Brain microvascular endothelial cell (primary cell): ENCODE results near the gene PIGL.

ENCODE experiments used
- DNase-seq: peaks from one replicate; pipeline ENCODE4 v3.0.0-alpha.2; 2020
- H3K27ac ChIP-seq: fragments of 250-450 bp; sonication (Bioruptor Pico); 2 replicates; pipeline ENCODE4 v1.5.1; 2020; ENCODE audit warnings: mild to moderate bottlenecking, moderate library complexity
- H3K27me3 ChIP-seq: fragments of 250-450 bp; sonication (Bioruptor Pico); replicated peaks from 2 replicates; pipeline ENCODE4 v1.5.1; 2020; ENCODE audit warnings: mild to moderate bottlenecking
- H3K36me3 ChIP-seq: fragments of 250-450 bp; sonication (Bioruptor Pico); replicated peaks from 2 replicates; pipeline ENCODE4 v1.5.1; 2020; ENCODE audit warnings: mild to moderate bottlenecking
- H3K4me3 ChIP-seq: 2 replicates; pipeline ENCODE4 v1.5.1; 2011; ENCODE audit warnings: low read depth, mild to moderate bottlenecking, control low read depth, low read length, moderate library complexity
- CTCF ChIP-seq: IDR thresholded peaks from 2 replicates; pipeline ENCODE4 v1.5.1; 2011; ENCODE audit warnings: low read depth, mild to moderate bottlenecking, moderate library complexity, low read length, control low read depth, inconsistent platforms; ENCODE audit errors: missing control alignments
- in situ Hi-C: cut with HindIII; loops from 2 replicates; pipeline ENCODE4 v1.10.0; 2017; ENCODE audit warnings: low sequenced_read_pairs, low pct_ligation_motif_present

Gene PIGL

DNA sequence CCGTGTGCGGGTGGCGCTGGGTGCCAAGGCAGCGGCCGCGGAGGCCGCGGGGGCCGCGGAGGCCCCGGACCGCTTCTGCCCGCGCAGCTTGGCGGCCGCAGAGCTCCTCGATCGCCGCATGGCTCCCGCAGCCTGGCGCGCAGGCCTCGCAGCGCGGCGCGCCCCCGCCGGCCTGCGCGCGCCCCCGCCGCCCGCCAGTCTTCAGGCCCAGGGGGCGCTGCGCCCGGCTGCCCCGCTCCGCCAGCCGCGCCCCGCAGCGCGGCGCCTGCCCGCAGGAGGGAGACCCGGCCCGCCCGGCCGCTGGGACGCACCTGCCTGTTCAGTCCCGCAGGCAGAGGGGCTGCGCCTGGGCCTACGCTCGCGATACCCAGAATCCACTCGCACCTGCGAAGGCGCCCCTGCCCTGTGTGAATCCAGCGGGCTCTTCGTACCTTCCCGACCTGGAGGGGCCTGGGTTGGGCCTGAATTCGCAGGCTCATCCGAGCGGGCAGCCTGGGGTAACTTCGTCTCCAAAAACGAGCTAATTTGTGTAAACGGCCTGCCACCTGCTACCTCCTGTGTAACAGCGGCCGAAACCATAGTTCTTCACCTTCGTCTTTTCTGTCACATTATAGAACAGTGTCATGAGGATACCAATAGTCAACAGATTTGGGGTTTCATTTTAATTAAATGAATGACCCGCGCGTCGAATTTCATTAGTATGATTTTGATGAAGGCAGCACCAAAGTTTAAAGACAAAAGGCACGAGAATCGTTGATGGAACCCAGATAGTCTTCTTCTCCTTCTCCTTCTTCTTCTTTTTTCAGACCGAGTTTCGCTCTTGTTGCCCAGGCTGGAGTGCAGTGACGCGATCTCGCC lies 136.5 kb downstream of the PIGL start, which contains the start of gene CENPV:
Gene CENPV, minus strand, starts transcription at position 153 of the 858 bp plus-strand sequence. Its CDS starts 33 bp downstream, at position 120.
- Histone ChIP-seq H3K4me3 (peak within 1 kb of the TSS; percentile 70), H3K27me3 (no peaks in the 10 kb centered on the region), H3K36me3 (peaks cover 10% of the 10 kb centered on the region), H3K27ac (peak within 1 kb of the TSS; percentile 8)
- TF ChIP-seq CTCF = no peak
- in situ Hi-C loops = no loop called here
- peak; percentile 1 for DNase-seq

GRCh38 chr17:16354585-16354984 lies 137.6 kb downstream of the PIGL start:
- Histone ChIP-seq H3K27ac (no peak overlapping the region), H3K4me3 (no peak overlapping the region), H3K36me3 (peaks cover under 1% of the 10 kb centered on the region), H3K27me3 (no peaks in the 10 kb centered on the region)
- DNase-seq = no peak
- TF ChIP-seq CTCF = no peak
- in situ Hi-C loops = no loop called here

DNA sequence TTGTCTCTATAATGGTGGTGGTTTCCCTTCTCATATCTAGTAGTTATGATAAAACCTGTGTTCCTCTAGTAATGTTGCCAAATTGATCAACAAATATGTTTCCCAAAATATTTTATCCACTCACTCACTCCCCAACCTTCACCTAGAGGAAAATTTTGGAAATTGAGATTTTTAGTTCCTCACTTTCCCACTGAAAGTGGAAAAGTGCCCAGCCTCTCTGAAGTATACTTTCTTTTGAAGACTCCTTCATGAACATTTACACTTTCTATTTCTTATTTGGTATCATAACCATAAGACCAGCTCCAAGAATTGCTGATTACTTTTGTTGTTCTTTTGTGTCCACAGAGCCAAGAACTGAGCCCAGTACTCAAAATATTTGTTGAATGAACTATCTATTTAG lies 141.4 kb downstream of the PIGL start:
- H3K36me3 ChIP-seq = no peaks in the 10 kb centered on the region
- in situ Hi-C loops = no loop called here

GRCh38 chr17:16361874-16362273 lies 144.9 kb downstream of the PIGL start:
- H3K27me3 ChIP-seq = no peaks in the 10 kb centered on the region
- no peak overlapping the region for H3K4me3 ChIP-seq
- in situ Hi-C loops = no loop called here
- TF ChIP-seq CTCF = no peak
- no peak overlapping the region for H3K27ac ChIP-seq
- H3K36me3 ChIP-seq = no peaks in the 10 kb centered on the region
- DNase-seq = no peak

More for the DNA sequence above, 141.4 kb downstream of the PIGL start:
- Histone ChIP-seq H3K27me3 (no peaks in the 10 kb centered on the region), H3K27ac (no peak overlapping the region), H3K4me3 (no peak overlapping the region)
- no peak for DNase-seq
- no peak for TF ChIP-seq CTCF

DNA sequence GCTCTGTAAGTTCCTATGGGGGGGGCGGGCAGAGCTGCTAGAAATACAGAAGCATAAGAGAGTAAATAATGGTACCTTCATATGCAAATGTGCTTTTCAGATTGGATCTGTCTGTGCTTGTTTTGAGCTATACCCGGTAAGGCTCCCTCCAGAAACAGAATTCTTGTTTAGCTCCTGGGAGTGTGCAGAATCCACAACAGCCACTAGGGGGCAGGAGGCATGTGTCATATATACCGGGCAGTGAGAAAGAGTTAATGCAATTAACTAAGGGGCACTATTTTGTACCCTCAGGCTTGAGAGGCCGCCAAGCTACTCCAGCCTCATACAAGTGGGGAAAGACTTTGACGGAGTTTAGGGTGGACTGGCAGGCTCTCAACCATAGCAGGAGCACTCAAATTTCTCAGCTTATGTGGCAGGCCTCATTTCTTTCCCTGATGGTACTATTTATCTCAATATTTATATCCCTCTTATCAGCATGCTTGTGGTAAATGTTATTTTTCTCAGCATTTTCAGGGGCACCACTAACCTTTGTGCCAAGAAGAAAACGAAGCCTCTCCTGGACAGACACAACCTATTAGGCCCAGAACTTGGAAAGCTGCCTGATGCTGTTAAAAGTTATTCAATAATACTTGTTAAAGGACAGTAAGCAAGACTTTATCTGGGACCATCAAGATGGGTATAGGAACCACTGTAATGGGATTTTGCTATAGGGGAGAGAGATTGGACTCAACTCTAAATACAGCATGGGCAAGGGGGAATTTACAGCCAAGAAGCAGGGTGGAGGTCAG lies 146.9 kb downstream of the PIGL start:
- DNase-seq = peak; percentile 69
- Histone ChIP-seq H3K27ac (no peak overlapping the region), H3K4me3 (no peak overlapping the region), H3K27me3 (no peaks in the 10 kb centered on the region), H3K36me3 (no peaks in the 10 kb centered on the region)
- peak; percentile 96 for TF ChIP-seq CTCF
- in situ Hi-C loops = no loop called here
